HEK293 (cell line): Measurements from ENCODE around the gene VEZT.

Experiments
- CTCF ChIP-seq: fragments of 450-650 bp; formaldehyde crosslinking; IDR thresholded peaks from 2 replicates; pipeline ENCODE4 v1.5.1; 2016; ENCODE audit warnings: missing biosample characterization, missing genetic modification characterization
- OVOL3 ChIP-seq: fragments of 450-650 bp; formaldehyde crosslinking; IDR thresholded peaks from 2 replicates; pipeline ENCODE4 v1.5.1; 2016; ENCODE audit warnings: missing biosample characterization, missing genetic modification characterization
- PBX3 ChIP-seq: sonication (generic); formaldehyde crosslinking; IDR thresholded peaks from 2 replicates; pipeline ENCODE4 v1.8.1; 2022; ENCODE audit warnings: mild to moderate bottlenecking, moderate library complexity, missing genetic modification reagents
- SALL2 ChIP-seq: fragments of 450-650 bp; formaldehyde crosslinking; IDR thresholded peaks from 2 replicates; pipeline ENCODE4 v1.5.0; 2017; ENCODE audit warnings: missing biosample characterization, mild to moderate bottlenecking, missing genetic modification characterization, borderline replicate concordance
- YY2 ChIP-seq: fragments of 450-650 bp; formaldehyde crosslinking; IDR thresholded peaks from 2 replicates; pipeline ENCODE4 v1.5.1; 2016; ENCODE audit warnings: missing biosample characterization, missing genetic modification characterization
- ZNF174 ChIP-seq: fragments of 450-650 bp; formaldehyde crosslinking; IDR thresholded peaks from 2 replicates; pipeline ENCODE4 v1.5.0; 2017; ENCODE audit warnings: missing biosample characterization, mild to moderate bottlenecking, missing genetic modification characterization
- ZNF2 ChIP-seq: fragments of 450-650 bp; formaldehyde crosslinking; IDR thresholded peaks from 2 replicates; pipeline ENCODE4 v1.5.1; 2016; ENCODE audit warnings: missing biosample characterization, missing genetic modification characterization
- ZNF335 ChIP-seq: fragments of 450-650 bp; formaldehyde crosslinking; conservative IDR thresholded peaks from 2 replicates; pipeline ENCODE4 v1.5.1; 2016; ENCODE audit warnings: missing biosample characterization, missing genetic modification characterization
- ZNF366 ChIP-seq: fragments of 450-650 bp; formaldehyde crosslinking; conservative IDR thresholded peaks from 2 replicates; pipeline ENCODE4 v1.5.1; 2016; ENCODE audit warnings: missing biosample characterization, missing genetic modification characterization
- ZNF530 ChIP-seq: fragments of 450-650 bp; formaldehyde crosslinking; IDR thresholded peaks from 2 replicates; pipeline ENCODE4 v1.5.1; 2016; ENCODE audit warnings: low read depth, missing biosample characterization, missing genetic modification characterization
- ZNF558 ChIP-seq: fragments of 450-650 bp; formaldehyde crosslinking; IDR thresholded peaks from 2 replicates; pipeline ENCODE4 v1.5.1; 2016; ENCODE audit warnings: missing biosample characterization, missing genetic modification characterization
- ZNF707 ChIP-seq: fragments of 450-650 bp; formaldehyde crosslinking; IDR thresholded peaks from 2 replicates; pipeline ENCODE4 v1.5.1; 2016; ENCODE audit warnings: missing biosample characterization, missing genetic modification characterization

- TF ChIP-seq ZNF174 (tag by site-specific recombination) (no peak), OVOL3 (tag by site-specific recombination) (no peak), CTCF (tag by site-specific recombination) (no peak), YY2 (tag by site-specific recombination) (peak; percentile 36; the same call in 1 of the 2 replicates), PBX3 (CRISPR knock-in tag) (no peak), ZNF2 (no peak), ZNF707 (tag by site-specific recombination) (no peak), ZNF558 (no peak), ZNF335 (tag by site-specific recombination) (peak; percentile 59), ZNF366 (tag by site-specific recombination) (no peak; the same call in 1 of the 2 replicates), ZNF530 (no peak), SALL2 (tag by site-specific recombination) (no peak)
These were observed 835 bp downstream of the VEZT start for GRCh38 chr12:95218150-95219133.
